Activated naive CD4-positive, alpha-beta T cell treated with anti-CD3 and anti-CD28 coated beads, Interleukin-2, amount 10 ng/mL, durations not matched to agents 7 days and 5 days (primary cell): Measurements from ENCODE around the gene TMEM167B.

Experiments
- CTCF ChIA-PET: fragments of 350-600 bp; sonication (Branson Sonifier 250); formaldehyde crosslinking; loops from one replicate; lab custom pipeline; 2021; ENCODE audit warnings: antibody characterized with exemption; lab: Charles Lee
- DNase-seq: peaks from one replicate; pipeline ENCODE4 v3.0.0-alpha.2; 2020
- H3K27ac Mint-ChIP-seq: one replicate; pipeline ENCODE4 v1.8.0; 2021; ENCODE audit warnings: mild to moderate bottlenecking, moderate library complexity, mixed read lengths
- H3K27me3 Mint-ChIP-seq: one replicate; pipeline ENCODE4 v1.8.0; 2021; ENCODE audit warnings: mild to moderate bottlenecking, mixed read lengths
- H3K36me3 Mint-ChIP-seq: one replicate; pipeline ENCODE4 v1.8.0; 2021; ENCODE audit warnings: mixed read lengths
- H3K4me1 Mint-ChIP-seq: one replicate; pipeline ENCODE4 v1.8.0; 2021; ENCODE audit warnings: mixed read lengths
- H3K4me3 Mint-ChIP-seq: one replicate; pipeline ENCODE4 v1.8.0; 2021; ENCODE audit warnings: mild to moderate bottlenecking, moderate library complexity, mixed read lengths
- H3K9me3 Mint-ChIP-seq: one replicate; pipeline ENCODE4 v1.8.0; 2021; ENCODE audit warnings: mixed read lengths

TMEM167B gene

GRCh38 chr1:109065137-109065536 is 25.4 kb upstream of the TMEM167B start:
- Mint-ChIP-seq H3K4me1 (no peaks in the 10 kb centered on the region), H3K36me3 (peaks cover 14% of the 10 kb centered on the region), H3K9me3 (no peaks in the 10 kb centered on the region), H3K27ac (no peak overlapping the region), H3K4me3 (no peak overlapping the region), H3K27me3 (no peaks in the 10 kb centered on the region)
- DNase-seq: no peak
- CTCF ChIA-PET: no interaction called here

- H3K4me3 Mint-ChIP-seq: no peak overlapping the region
- CTCF ChIA-PET: no interaction called here
- H3K36me3 Mint-ChIP-seq: peaks cover 21% of the 10 kb centered on the region
- DNase-seq: no peak
- H3K4me1 Mint-ChIP-seq: peaks cover 2% of the 10 kb centered on the region
- H3K27ac Mint-ChIP-seq: no peak overlapping the region
- no peaks in the 10 kb centered on the region for H3K27me3 Mint-ChIP-seq
- H3K9me3 Mint-ChIP-seq: no peaks in the 10 kb centered on the region
These were observed 22.7 kb upstream of the TMEM167B start for GRCh38 chr1:109067883-109068282.

DNA sequence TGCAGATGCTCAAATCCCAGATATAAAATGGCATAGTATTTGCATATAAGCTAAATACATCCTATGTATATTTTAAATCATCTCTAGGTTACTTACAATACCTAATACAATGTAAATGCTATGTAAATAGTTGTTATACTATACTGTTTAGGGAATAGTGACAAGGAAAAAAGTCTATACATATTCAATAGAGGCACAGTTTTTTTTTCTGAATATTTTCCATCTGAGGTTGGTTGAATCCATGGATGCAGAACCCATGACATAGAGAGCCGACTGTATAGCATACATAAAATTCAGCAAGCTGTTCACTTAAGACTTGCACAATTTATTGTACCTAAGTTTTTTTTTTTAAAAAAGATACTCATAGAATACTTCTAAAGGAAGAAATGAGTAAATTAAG is 21.3 kb upstream of the TMEM167B start:
- H3K4me3 Mint-ChIP-seq: no peak overlapping the region
- CTCF ChIA-PET: interaction anchor here (1.0 kb wide), 1 partner anchor 18 kb away, joined by 3 read pairs; no protein-coding TSS in a partner anchor
- H3K27me3 Mint-ChIP-seq: no peaks in the 10 kb centered on the region
- no peaks in the 10 kb centered on the region for H3K9me3 Mint-ChIP-seq
- no peak overlapping the region for H3K27ac Mint-ChIP-seq
- peaks cover 3% of the 10 kb centered on the region for H3K4me1 Mint-ChIP-seq
- H3K36me3 Mint-ChIP-seq: peaks cover 23% of the 10 kb centered on the region
- no peak for DNase-seq

- peak within 1 kb of the TSS; percentile 99 for H3K4me3 Mint-ChIP-seq
- H3K27ac Mint-ChIP-seq: peak within 1 kb of the TSS; percentile 97
- no peaks in the 10 kb centered on the region for H3K27me3 Mint-ChIP-seq
- peaks cover 15% of the 10 kb centered on the region for H3K36me3 Mint-ChIP-seq
- H3K4me1 Mint-ChIP-seq: peaks cover 26% of the 10 kb centered on the region
- H3K9me3 Mint-ChIP-seq: no peaks in the 10 kb centered on the region
- CTCF ChIA-PET: interaction anchor here (0.7 to 2.0 kb wide), 5 partner anchors 13 to 36 kb away, joined by 3 to 12 read pairs (median 3); partner anchors contain the start of gene WDR47
- peak; percentile 93 for DNase-seq
These were observed 14.8 kb upstream of the TMEM167B start, which contains the start of gene TAF13 for GRCh38 chr1:109075531-109076490. Gene TAF13 (minus strand): TSS chr1:109076003. CDS start chr1:109075947, 56 bp downstream.

GRCh38 chr1:109078317-109078716 is 12.2 kb upstream of the TMEM167B start:
- H3K9me3 Mint-ChIP-seq: no peaks in the 10 kb centered on the region
- CTCF ChIA-PET: no interaction called here
- H3K36me3 Mint-ChIP-seq: peaks cover 8% of the 10 kb centered on the region
- no peak for DNase-seq
- H3K4me1 Mint-ChIP-seq: peaks cover 24% of the 10 kb centered on the region
- no peak overlapping the region for H3K4me3 Mint-ChIP-seq
- H3K27ac Mint-ChIP-seq: no peak overlapping the region
- peaks cover 7% of the 10 kb centered on the region for H3K27me3 Mint-ChIP-seq

DNA sequence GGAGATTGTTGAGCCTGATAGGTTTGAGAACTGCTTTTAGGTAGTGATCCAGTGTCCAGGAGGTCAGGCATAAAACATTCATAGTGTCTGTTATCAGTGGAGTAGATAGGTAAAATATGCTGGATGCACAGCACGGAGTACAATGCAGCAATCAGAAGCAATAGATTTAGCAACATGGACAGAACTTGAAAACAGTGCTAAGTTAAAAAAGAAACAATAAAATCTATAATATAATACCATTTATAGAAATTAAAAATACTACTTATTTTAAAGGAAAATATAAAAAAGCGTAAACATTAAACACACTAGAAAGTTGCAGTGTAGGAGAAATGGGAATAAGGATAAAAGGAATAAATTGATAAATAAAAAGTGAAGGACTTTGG is 11.3 kb upstream of the TMEM167B start:
- Mint-ChIP-seq H3K9me3 (no peaks in the 10 kb centered on the region), H3K4me3 (no peak overlapping the region), H3K4me1 (peaks cover 23% of the 10 kb centered on the region), H3K27ac (no peak overlapping the region), H3K27me3 (peaks cover 7% of the 10 kb centered on the region), H3K36me3 (peaks cover 8% of the 10 kb centered on the region)
- CTCF ChIA-PET: no interaction called here
- DNase-seq: no peak

DNA sequence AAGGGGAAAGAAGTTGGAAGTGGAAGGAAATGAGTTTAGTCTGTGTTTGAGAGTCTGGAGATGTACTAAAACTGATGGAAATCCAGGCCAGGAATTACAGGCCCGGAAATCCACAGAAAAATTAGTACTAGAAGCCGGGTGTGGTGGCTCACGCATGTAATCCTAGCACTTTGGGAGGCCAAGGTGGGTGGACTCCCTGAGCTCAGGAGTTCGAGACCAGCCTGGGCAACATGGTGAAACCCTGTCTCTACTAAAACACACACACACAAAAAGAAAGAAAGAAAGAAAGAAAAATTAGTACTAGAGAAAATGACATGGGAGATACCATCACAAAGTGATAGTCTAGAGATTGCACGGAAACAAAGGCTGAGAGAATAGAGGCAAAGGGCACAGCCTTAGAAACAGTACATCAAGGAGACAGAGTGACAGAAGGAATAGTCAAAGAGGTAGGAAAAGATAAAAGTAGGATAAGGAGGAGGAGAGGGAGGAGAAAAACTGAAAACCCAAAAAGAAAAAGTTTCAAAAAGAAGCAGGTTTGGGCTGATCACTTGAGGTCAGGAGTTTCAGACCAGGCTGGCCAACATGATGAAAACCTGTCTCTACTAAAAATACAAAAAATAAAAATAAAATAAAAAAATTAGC is 10.0 kb upstream of the TMEM167B start:
- no peak overlapping the region for H3K27ac Mint-ChIP-seq
- CTCF ChIA-PET: no interaction called here
- no peak for DNase-seq
- H3K4me1 Mint-ChIP-seq: peaks cover 11% of the 10 kb centered on the region
- no peaks in the 10 kb centered on the region for H3K9me3 Mint-ChIP-seq
- no peak overlapping the region for H3K4me3 Mint-ChIP-seq
- peaks cover 5% of the 10 kb centered on the region for H3K36me3 Mint-ChIP-seq
- peaks cover 7% of the 10 kb centered on the region for H3K27me3 Mint-ChIP-seq

GRCh38 chr1:109083501-109083900 is 7.1 kb upstream of the TMEM167B start:
- H3K27ac Mint-ChIP-seq: no peak overlapping the region
- no peaks in the 10 kb centered on the region for H3K9me3 Mint-ChIP-seq
- no peak overlapping the region for H3K4me3 Mint-ChIP-seq
- no peak for DNase-seq
- peaks cover 7% of the 10 kb centered on the region for H3K27me3 Mint-ChIP-seq
- CTCF ChIA-PET: interaction anchor here (1.4 kb wide), 1 partner anchor 30 kb away, joined by 4 read pairs; no protein-coding TSS in a partner anchor
- no peaks in the 10 kb centered on the region for H3K4me1 Mint-ChIP-seq
- no peaks in the 10 kb centered on the region for H3K36me3 Mint-ChIP-seq

GRCh38 chr1:109083923-109084322 is 6.6 kb upstream of the TMEM167B start:
- H3K27me3 Mint-ChIP-seq: peaks cover 7% of the 10 kb centered on the region
- H3K4me1 Mint-ChIP-seq: peaks cover under 1% of the 10 kb centered on the region
- CTCF ChIA-PET: interaction anchor here (1.4 to 1.7 kb wide), 2 partner anchors 29 to 110 kb away, joined by 4 to 5 read pairs; no protein-coding TSS in a partner anchor
- H3K27ac Mint-ChIP-seq: no peak overlapping the region
- H3K4me3 Mint-ChIP-seq: no peak overlapping the region
- DNase-seq: no peak
- no peaks in the 10 kb centered on the region for H3K9me3 Mint-ChIP-seq
- H3K36me3 Mint-ChIP-seq: peaks cover under 1% of the 10 kb centered on the region

- no peak for DNase-seq
- Mint-ChIP-seq H3K27me3 (peaks cover 7% of the 10 kb centered on the region), H3K9me3 (no peaks in the 10 kb centered on the region), H3K4me1 (peaks cover 10% of the 10 kb centered on the region), H3K4me3 (no peak overlapping the region), H3K36me3 (peaks cover 6% of the 10 kb centered on the region), H3K27ac (no peak overlapping the region)
- CTCF ChIA-PET: interaction anchor here (1.4 to 1.7 kb wide), 2 partner anchors 28 to 109 kb away, joined by 4 to 5 read pairs; no protein-coding TSS in a partner anchor
These were observed 5.7 kb upstream of the TMEM167B start for GRCh38 chr1:109084563-109085517.

- peak overlapping the region; percentile 92 for H3K4me3 Mint-ChIP-seq
- peaks cover 32% of the 10 kb centered on the region for H3K36me3 Mint-ChIP-seq
- DNase-seq: peak; percentile 41
- CTCF ChIA-PET: interaction anchor here (0.6 to 3.1 kb wide), 6 partner anchors 12 to 403 kb away, joined by 3 to 18 read pairs (median 4); partner anchors contain the start of gene TAF13
- H3K27me3 Mint-ChIP-seq: no peaks in the 10 kb centered on the region
- no peaks in the 10 kb centered on the region for H3K9me3 Mint-ChIP-seq
- H3K4me1 Mint-ChIP-seq: peaks cover 39% of the 10 kb centered on the region
- H3K27ac Mint-ChIP-seq: peak overlapping the region; percentile 97
These were observed 1.1 kb upstream of the TMEM167B start for GRCh38 chr1:109089242-109090015.

DNA sequence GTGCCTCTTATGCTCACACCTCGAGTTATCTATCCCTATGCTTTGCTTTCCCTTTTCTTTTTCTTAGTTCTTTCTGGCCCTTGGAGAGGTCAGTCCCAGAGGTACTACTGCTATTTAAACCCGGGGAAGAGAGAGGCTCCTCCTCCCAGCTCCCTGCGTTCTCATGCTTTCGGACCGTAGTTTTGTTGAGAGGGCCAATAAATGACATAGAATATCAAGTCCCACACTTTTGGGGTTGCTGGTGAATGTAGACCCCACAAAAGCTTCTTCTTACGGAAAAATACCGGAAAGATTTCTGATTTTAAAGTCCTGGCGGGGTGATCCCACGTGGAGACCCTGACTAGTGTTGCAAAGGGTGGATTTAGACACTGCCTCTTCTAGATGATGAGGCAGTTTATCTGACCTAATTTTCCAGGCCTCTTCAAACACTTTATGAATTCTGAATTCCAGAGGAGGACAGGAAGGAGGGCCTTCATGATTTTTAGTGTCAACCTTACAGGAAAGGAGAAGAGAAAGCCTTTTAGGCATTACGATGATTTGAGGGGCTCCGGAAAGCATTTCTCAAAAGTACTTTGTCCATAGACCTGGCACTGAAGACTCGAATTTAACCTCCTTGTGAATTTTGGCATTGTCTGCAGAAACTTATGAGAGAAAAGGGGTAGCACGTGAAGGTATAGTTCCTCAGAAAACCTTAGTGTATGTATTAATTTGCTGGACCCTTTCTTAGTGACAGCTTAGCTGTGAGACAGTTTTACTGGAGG is 694 bp downstream of the TMEM167B start:
- Mint-ChIP-seq H3K27me3 (no peaks in the 10 kb centered on the region), H3K9me3 (no peaks in the 10 kb centered on the region), H3K27ac (peak overlapping the region; percentile 97), H3K4me1 (peaks cover 39% of the 10 kb centered on the region), H3K36me3 (peaks cover 38% of the 10 kb centered on the region), H3K4me3 (peak overlapping the region; percentile 92)
- DNase-seq: no peak
- CTCF ChIA-PET: interaction anchor here (0.8 to 3.1 kb wide), 3 partner anchors 8 to 20 kb away, joined by 3 to 18 read pairs (median 17); partner anchors contain the start of gene TAF13
